Gastrocnemius medialis (tissue), 4 donors: ENCODE data around the gene MRPL48.

Source experiments
- CTCF ChIP-seq, 5 experiments: fragments of 450-650 bp in 3 of 5; fragments of 200-600 bp in 2 of 5; sonication (generic) in 2 of 5; IDR thresholded peaks in 4 of 5; conservative IDR thresholded peaks in 1 of 5; 1 replicate in 4 of 5; 2 replicates in 1 of 5; pipeline ENCODE4 v1.5.1; 2016 to 2019; ENCODE audit warnings: antibody characterized with exemption in 5 of 5, mild to moderate bottlenecking in 3 of 5, moderate library complexity in 3 of 5
- POLR2A ChIP-seq, 2 donors: fragments of 450-650 bp; IDR thresholded peaks; one replicate each; pipeline ENCODE4 v1.6.1; 2017; ENCODE audit warnings: antibody characterized with exemption in 2 of 2, mild to moderate bottlenecking in 2 of 2, moderate library complexity in 2 of 2

DNA sequence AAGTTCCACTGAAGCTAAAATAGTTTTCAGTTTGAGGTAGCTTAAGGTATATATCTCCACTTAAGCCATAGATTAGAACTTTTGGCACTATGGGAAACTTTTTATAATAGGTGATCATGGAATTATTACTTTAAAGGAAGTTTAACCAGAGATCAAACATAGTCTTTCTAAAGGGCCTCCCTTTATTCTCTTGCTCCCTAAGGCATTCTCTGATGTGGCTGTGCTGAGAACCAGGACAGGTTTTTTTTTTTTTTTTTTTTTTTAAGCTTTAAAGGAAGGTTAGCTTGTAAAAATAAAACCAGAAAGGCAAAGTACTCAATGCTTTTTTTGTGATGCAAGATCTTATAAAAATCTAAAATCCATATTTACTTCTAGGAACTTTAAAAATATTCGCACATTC is 2.9 kb upstream of the MRPL48 start:
- TF ChIP-seq CTCF (IDR thresholded peaks at IDR 0.05 in 4 of 5, conservative IDR thresholded peaks at IDR 0.05 in 1 of 5) (no peak), POLR2A (IDR thresholded peaks at IDR 0.05) (no peak)
